ENCODE data around the gene ACOXL. TPM values are rescaled to one million over a fixed set of nuclear protein-coding genes. Genes with fewer than 3 reads are reported as not detected.

ACOXL gene
- total RNA-seq, 1 donor from 2014 or later: 0.20 TPM

- ChIA-PET POLR2A (no interaction called here), CTCF (no interaction called here)
- ATAC-seq (ENCODE audit: low read depth) (no peak), DNase-seq (no peak)
- intact Hi-C loops (cut with micrococcal nuclease): no loop called here
- peaks cover 9% of the 10 kb centered on the region for H3K9me3 Mint-ChIP-seq
- no peaks in the 10 kb centered on the region for H3K4me1 Mint-ChIP-seq
- H3K27me3 Mint-ChIP-seq: peaks cover 16% of the 10 kb centered on the region
- TF ChIP-seq CTCF (IDR thresholded peaks at IDR 0.05): no peak
- no peaks in the 10 kb centered on the region for H3K36me3 Mint-ChIP-seq (ENCODE audit: low read depth)
- no peak overlapping the region for H3K4me3 Mint-ChIP-seq
- H3K27ac Mint-ChIP-seq: no peak overlapping the region
Measured at GRCh38 chr2:111007757-111008688, 275.6 kb downstream of the ACOXL start.

- ATAC-seq (ENCODE audit: low read depth) (no peak), DNase-seq (no peak)
- Mint-ChIP-seq H3K4me1 (no peaks in the 10 kb centered on the region), H3K36me3 (ENCODE audit: low read depth) (no peaks in the 10 kb centered on the region), H3K4me3 (no peak overlapping the region), H3K27me3 (peaks cover 5% of the 10 kb centered on the region), H3K27ac (no peak overlapping the region), H3K9me3 (peaks cover 9% of the 10 kb centered on the region)
- CTCF ChIA-PET: no interaction called here
- POLR2A ChIA-PET: no interaction called here
- intact Hi-C loops (cut with micrococcal nuclease): no loop called here
- TF ChIP-seq CTCF (IDR thresholded peaks at IDR 0.05): no peak
Measured at GRCh38 chr2:111011218-111011617, 278.8 kb downstream of the ACOXL start.

- Mint-ChIP-seq H3K27me3 (no peaks in the 10 kb centered on the region), H3K4me3 (no peak overlapping the region), H3K4me1 (no peaks in the 10 kb centered on the region), H3K36me3 (ENCODE audit: low read depth) (no peaks in the 10 kb centered on the region), H3K27ac (no peak overlapping the region), H3K9me3 (peaks cover 9% of the 10 kb centered on the region)
- no peak for TF ChIP-seq CTCF (IDR thresholded peaks at IDR 0.05)
- ATAC-seq (ENCODE audit: low read depth): no peak
- no peak for DNase-seq
- POLR2A ChIA-PET: no interaction called here
- CTCF ChIA-PET: interaction anchor here (1.1 kb wide), 1 partner anchor 16 kb away, joined by 3 read pairs; no protein-coding TSS in a partner anchor
- intact Hi-C loops (cut with micrococcal nuclease): no loop called here
Measured at GRCh38 chr2:111015283-111015995, 283.1 kb downstream of the ACOXL start.

GRCh38 chr2:111017034-111017622 lies 284.8 kb downstream of the ACOXL start:
- no peaks in the 10 kb centered on the region for H3K27me3 Mint-ChIP-seq
- no peak for TF ChIP-seq CTCF (IDR thresholded peaks at IDR 0.05)
- DNase-seq: no peak
- H3K4me1 Mint-ChIP-seq: no peaks in the 10 kb centered on the region
- no peak for ATAC-seq (ENCODE audit: low read depth)
- intact Hi-C loops (cut with micrococcal nuclease): no loop called here
- no peak overlapping the region for H3K4me3 Mint-ChIP-seq
- H3K36me3 Mint-ChIP-seq (ENCODE audit: low read depth): no peaks in the 10 kb centered on the region
- H3K9me3 Mint-ChIP-seq: peaks cover 4% of the 10 kb centered on the region
- POLR2A ChIA-PET: interaction anchor here (0.6 kb wide), 1 partner anchor 62 kb away, joined by 3 read pairs; no protein-coding TSS in a partner anchor
- no peak overlapping the region for H3K27ac Mint-ChIP-seq
- CTCF ChIA-PET: no interaction called here

GRCh38 chr2:111017909-111018308 lies 285.5 kb downstream of the ACOXL start:
- Mint-ChIP-seq H3K4me1 (no peaks in the 10 kb centered on the region), H3K4me3 (no peak overlapping the region), H3K36me3 (ENCODE audit: low read depth) (no peaks in the 10 kb centered on the region), H3K27me3 (no peaks in the 10 kb centered on the region), H3K9me3 (no peaks in the 10 kb centered on the region), H3K27ac (no peak overlapping the region)
- POLR2A ChIA-PET: no interaction called here
- no peak for TF ChIP-seq CTCF (IDR thresholded peaks at IDR 0.05)
- DNase-seq: no peak
- CTCF ChIA-PET: no interaction called here
- no peak for ATAC-seq (ENCODE audit: low read depth)
- intact Hi-C loops (cut with micrococcal nuclease): no loop called here
